Trophoblast cell (in vitro differentiated cells and primary cell): ENCODE data around the gene FOXP4.

Experiments used
- DNase-seq, 2 donors: peaks; one replicate each; pipeline ENCODE4 v3.0.0-alpha.2; 2016
- H2AFZ ChIP-seq: 2 replicates; pipeline ENCODE4 v1.6.1; 2013; ENCODE audit warnings: low read length, moderate library complexity, mild to moderate bottlenecking; ENCODE audit not compliant: insufficient read depth, poor library complexity
- H2AK5ac ChIP-seq: 2 replicates; pipeline ENCODE4 v1.6.1; 2013; ENCODE audit warnings: mild to moderate bottlenecking, low read length
- H2BK120ac ChIP-seq: 2 replicates; pipeline ENCODE4 v1.6.1; 2013; ENCODE audit warnings: low read length, mild to moderate bottlenecking, moderate library complexity; ENCODE audit not compliant: insufficient read depth, poor library complexity
- H2BK12ac ChIP-seq: 2 replicates; pipeline ENCODE4 v1.6.1; 2013; ENCODE audit warnings: mild to moderate bottlenecking, low read length, moderate library complexity
- H2BK5ac ChIP-seq: 2 replicates; pipeline ENCODE4 v1.6.1; 2013; ENCODE audit warnings: low read length, low read depth, moderate library complexity, mild to moderate bottlenecking; ENCODE audit not compliant: poor library complexity
- H3K14ac ChIP-seq: 2 replicates; pipeline ENCODE4 v1.6.1; 2013; ENCODE audit warnings: mild to moderate bottlenecking, low read length
- H3K18ac ChIP-seq: 2 replicates; pipeline ENCODE4 v1.6.1; 2013; ENCODE audit warnings: mild to moderate bottlenecking, low read length
- H3K23ac ChIP-seq: 2 replicates; pipeline ENCODE4 v1.6.1; 2013; ENCODE audit warnings: low read length
- H3K27ac ChIP-seq: 2 replicates; pipeline ENCODE4 v1.5.1; 2013; ENCODE audit warnings: low read depth, mild to moderate bottlenecking, inconsistent platforms, low read length, moderate library complexity
- H3K27me3 ChIP-seq: 2 replicates; pipeline ENCODE4 v1.6.1; 2013; ENCODE audit warnings: inconsistent platforms, mild to moderate bottlenecking, low read length, moderate library complexity; ENCODE audit not compliant: insufficient read depth
- H3K36me3 ChIP-seq, 2 experiments: 1 replicate in 1 of 2; 2 replicates in 1 of 2; pipeline ENCODE4 v1.6.1; 2013; ENCODE audit warnings: low read length in 2 of 2, mild to moderate bottlenecking in 2 of 2, moderate library complexity in 1 of 2; ENCODE audit not compliant: insufficient read depth in 2 of 2, control insufficient read depth in 1 of 2
- H3K4ac ChIP-seq: 2 replicates; pipeline ENCODE4 v1.6.1; 2013; ENCODE audit warnings: low read depth, mild to moderate bottlenecking, low read length, moderate library complexity
- H3K4me1 ChIP-seq, 2 experiments: 1 replicate in 1 of 2; 2 replicates in 1 of 2; pipeline ENCODE4 v1.6.1; 2013; ENCODE audit warnings: low read length in 2 of 2, mild to moderate bottlenecking in 2 of 2, moderate library complexity in 1 of 2; ENCODE audit not compliant: insufficient read depth in 2 of 2, control insufficient read depth in 1 of 2
- H3K4me2 ChIP-seq: 2 replicates; pipeline ENCODE4 v1.6.1; 2013; ENCODE audit warnings: inconsistent platforms, mild to moderate bottlenecking, low read length, moderate library complexity
- H3K4me3 ChIP-seq: 2 replicates; pipeline ENCODE4 v1.5.1; 2013; ENCODE audit warnings: mild to moderate bottlenecking, low read depth, low read length, inconsistent platforms
- H3K79me1 ChIP-seq: one replicate; pipeline ENCODE4 v1.6.1; 2013; ENCODE audit warnings: low read length
- H3K79me2 ChIP-seq: 2 replicates; pipeline ENCODE4 v1.6.1; 2013; ENCODE audit warnings: low read length, mild to moderate bottlenecking; ENCODE audit not compliant: control insufficient read depth, insufficient read depth, poor library complexity
- H3K9ac ChIP-seq: 2 replicates; pipeline ENCODE4 v1.6.1; 2013; ENCODE audit warnings: mild to moderate bottlenecking, low read length
- H3K9me3 ChIP-seq: 2 replicates; pipeline ENCODE4 v1.6.1; 2013; ENCODE audit warnings: low read depth, mild to moderate bottlenecking, control low read depth, inconsistent platforms, low read length; ENCODE audit not compliant: insufficient read depth
- H4K12ac ChIP-seq: 2 replicates; pipeline ENCODE4 v1.6.1; 2013; ENCODE audit warnings: low read depth, mild to moderate bottlenecking, low read length, moderate library complexity
- H4K8ac ChIP-seq: 2 replicates; pipeline ENCODE4 v1.6.1; 2013; ENCODE audit warnings: low read depth, mild to moderate bottlenecking, low read length, moderate library complexity
- H4K91ac ChIP-seq: one replicate; pipeline ENCODE4 v1.6.1; 2013; ENCODE audit warnings: low read depth, mild to moderate bottlenecking, low read length, moderate library complexity
- WGBS: extraction: QIAGEN DNeasy Blood & Tissue Kit; methylation state at CpG from one replicate; pipeline ENCODE4 v1.1.7; 2013; ENCODE audit warnings: missing lambda C conversion rate; ENCODE audit not compliant: insufficient read length, insufficient coverage; ENCODE audit errors: extremely low coverage; 5-methylcytosine and 5-hydroxymethylcytosine counted together

Gene FOXP4

GRCh38 chr6:41583565-41583964, 37.4 kb downstream of the FOXP4 start:
- WGBS = no CpG with 5 or more reads among the region's 1 CpG

GRCh38 chr6:41584205-41584604, 38.0 kb downstream of the FOXP4 start:
- Histone ChIP-seq H3K36me3 (peaks cover 2 to 9% of the 10 kb centered on the region in 2 experiments), H3K14ac (no peak overlapping the region), H3K18ac (no peak overlapping the region), H4K91ac (no peak overlapping the region), H3K4me3 (no peak overlapping the region), H3K9ac (no peak overlapping the region), H2BK120ac (no peak overlapping the region), H2AK5ac (no peak overlapping the region), H3K9me3 (peaks cover 3% of the 10 kb centered on the region), H3K27me3 (no peaks in the 10 kb centered on the region), H3K79me1 (no peaks in the 10 kb centered on the region), H4K8ac (no peak overlapping the region), H2AFZ (no peak overlapping the region), H4K12ac (no peak overlapping the region), H3K4me1 (peaks cover 24 to 33% of the 10 kb centered on the region in 2 experiments), H3K4ac (no peak overlapping the region), H2BK12ac (no peak overlapping the region), H3K79me2 (no peaks in the 10 kb centered on the region), H3K27ac (no peak overlapping the region), H3K4me2 (no peak overlapping the region), H2BK5ac (no peak overlapping the region), H3K23ac (no peak overlapping the region)
- no CpG with 5 or more reads among the region's 6 CpGs for WGBS
- DNase-seq = no peak

More at GRCh38 chr6:41583565-41583964, 37.4 kb downstream of the FOXP4 start:
- H2BK12ac ChIP-seq = no peak overlapping the region
- no peak overlapping the region for H2BK5ac ChIP-seq
- H3K79me2 ChIP-seq = no peaks in the 10 kb centered on the region
- no peak overlapping the region for H3K9ac ChIP-seq
- H3K27ac ChIP-seq = no peak overlapping the region
- H4K91ac ChIP-seq = no peak overlapping the region
- H3K4me2 ChIP-seq = no peak overlapping the region
- H3K4me1 ChIP-seq = peaks cover 24 to 37% of the 10 kb centered on the region in 2 experiments
- peaks cover 3% of the 10 kb centered on the region for H3K9me3 ChIP-seq
- H4K8ac ChIP-seq = no peak overlapping the region
- peaks cover 1 to 4% of the 10 kb centered on the region in 2 experiments for H3K36me3 ChIP-seq
- H3K14ac ChIP-seq = no peak overlapping the region
- peak overlapping the region; percentile 34 for H3K18ac ChIP-seq
- H2AFZ ChIP-seq = no peak overlapping the region
- H3K23ac ChIP-seq = no peak overlapping the region
- H2AK5ac ChIP-seq = no peak overlapping the region
- H2BK120ac ChIP-seq = no peak overlapping the region
- H4K12ac ChIP-seq = no peak overlapping the region
- H3K79me1 ChIP-seq = no peaks in the 10 kb centered on the region
- no peaks in the 10 kb centered on the region for H3K27me3 ChIP-seq
- H3K4me3 ChIP-seq = no peak overlapping the region
- no peak overlapping the region for H3K4ac ChIP-seq
- DNase-seq = no peak

- Histone ChIP-seq H3K36me3 (peaks cover 2 to 14% of the 10 kb centered on the region in 2 experiments), H4K8ac (no peak overlapping the region), H2BK12ac (no peak overlapping the region), H2BK5ac (no peak overlapping the region), H3K4me1 (peaks cover 24 to 33% of the 10 kb centered on the region in 2 experiments), H3K79me2 (no peaks in the 10 kb centered on the region), H3K14ac (no peak overlapping the region), H3K4me3 (no peak overlapping the region), H3K9me3 (peaks cover 3% of the 10 kb centered on the region), H4K12ac (no peak overlapping the region), H3K27me3 (no peaks in the 10 kb centered on the region), H2AFZ (no peak overlapping the region), H4K91ac (no peak overlapping the region), H3K23ac (no peak overlapping the region), H2BK120ac (no peak overlapping the region), H3K79me1 (no peaks in the 10 kb centered on the region), H3K4me2 (no peak overlapping the region), H3K9ac (no peak overlapping the region), H3K27ac (no peak overlapping the region), H2AK5ac (no peak overlapping the region), H3K4ac (no peak overlapping the region), H3K18ac (peak overlapping the region; percentile 27)
- DNase-seq = peak; percentile 24 to 36
- whole genome bisulfite sequencing = no CpG with 5 or more reads among the region's 11 CpGs
Observed at GRCh38 chr6:41584668-41585205, 38.6 kb downstream of the FOXP4 start.

GRCh38 chr6:41585605-41586004, 39.4 kb downstream of the FOXP4 start:
- H3K18ac ChIP-seq = no peak overlapping the region
- peaks cover 24 to 33% of the 10 kb centered on the region in 2 experiments for H3K4me1 ChIP-seq
- H3K79me2 ChIP-seq = no peaks in the 10 kb centered on the region
- H2AFZ ChIP-seq = no peak overlapping the region
- H3K27me3 ChIP-seq = no peaks in the 10 kb centered on the region
- H2AK5ac ChIP-seq = no peak overlapping the region
- H3K4ac ChIP-seq = no peak overlapping the region
- H3K9ac ChIP-seq = no peak overlapping the region
- no peak overlapping the region for H3K23ac ChIP-seq
- no peak overlapping the region for H2BK12ac ChIP-seq
- H4K8ac ChIP-seq = no peak overlapping the region
- no peak overlapping the region for H4K12ac ChIP-seq
- no peaks in the 10 kb centered on the region for H3K79me1 ChIP-seq
- no peak overlapping the region for H2BK5ac ChIP-seq
- H2BK120ac ChIP-seq = no peak overlapping the region
- no peak overlapping the region for H3K14ac ChIP-seq
- H3K9me3 ChIP-seq = peaks cover 3% of the 10 kb centered on the region
- no CpG with 5 or more reads among the region's 9 CpGs for WGBS
- no peak for DNase-seq
- H4K91ac ChIP-seq = no peak overlapping the region
- H3K4me2 ChIP-seq = no peak overlapping the region
- peaks cover 8 to 19% of the 10 kb centered on the region in 2 experiments for H3K36me3 ChIP-seq
- H3K27ac ChIP-seq = no peak overlapping the region
- H3K4me3 ChIP-seq = no peak overlapping the region
